Measurements from ENCODE around the gene POU2F2. TPM values are rescaled to one million over a fixed set of nuclear protein-coding genes. Genes with fewer than 3 reads are reported as not detected.
"Not testable (repeated sequence)": the region's sequence is repeated elsewhere in the genome, so short reads cannot be mapped to it uniquely, and the experiment has no call there.

Gene POU2F2
- polyA plus RNA-seq, 2 of the 4 experiments (the other 2 are of a cell fraction) = 0.16 to 0.28 TPM

DNA sequence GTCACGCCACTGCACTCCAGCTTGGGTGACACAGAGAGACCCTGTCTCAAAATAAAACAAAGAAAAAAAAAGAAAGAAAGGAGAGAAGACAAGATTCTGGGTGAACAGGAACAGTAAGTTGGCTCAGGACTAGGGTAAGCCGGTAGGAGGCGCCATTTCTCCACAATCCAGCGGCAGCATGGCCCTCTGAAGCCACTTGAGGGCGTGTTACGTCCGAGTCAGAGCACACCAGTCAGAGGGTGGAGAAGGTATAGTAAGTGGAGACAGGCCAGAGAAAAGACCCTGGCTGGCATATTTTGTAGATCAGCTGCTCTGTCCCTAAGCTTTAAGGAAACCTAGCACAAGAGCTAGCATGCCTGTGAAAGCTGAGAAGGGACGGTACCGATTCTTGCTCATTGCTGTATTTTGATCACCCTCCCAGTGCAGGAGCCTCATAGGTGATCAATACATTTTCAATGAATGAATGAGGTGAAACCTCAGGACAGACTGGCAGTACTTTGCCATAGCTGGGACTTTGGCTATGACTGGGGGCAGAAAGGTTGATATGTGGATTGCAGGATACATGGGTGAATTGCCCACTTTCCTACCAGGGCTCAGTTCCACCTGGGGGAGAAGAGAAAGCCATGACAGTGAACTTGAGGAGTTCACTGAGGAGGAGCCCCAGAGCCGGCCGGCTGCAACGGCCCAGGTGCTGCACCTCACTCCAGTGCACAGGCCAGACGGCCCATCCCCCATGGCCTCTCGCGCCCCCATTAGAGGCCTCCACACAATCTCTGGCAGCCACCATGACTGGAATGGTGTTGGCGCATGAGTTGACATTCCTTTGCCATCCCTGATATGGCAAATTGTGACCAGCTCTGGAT lies 23.5 kb downstream of the POU2F2 start (continued):
- TF ChIP-seq CHD2 (IDR thresholded peaks at IDR 0.05; ENCODE audit: low read length, partially characterized antibody) (no peak), POLR2A (IDR thresholded peaks at IDR 0.05; ENCODE audit: low read length) (no peak)

DNA sequence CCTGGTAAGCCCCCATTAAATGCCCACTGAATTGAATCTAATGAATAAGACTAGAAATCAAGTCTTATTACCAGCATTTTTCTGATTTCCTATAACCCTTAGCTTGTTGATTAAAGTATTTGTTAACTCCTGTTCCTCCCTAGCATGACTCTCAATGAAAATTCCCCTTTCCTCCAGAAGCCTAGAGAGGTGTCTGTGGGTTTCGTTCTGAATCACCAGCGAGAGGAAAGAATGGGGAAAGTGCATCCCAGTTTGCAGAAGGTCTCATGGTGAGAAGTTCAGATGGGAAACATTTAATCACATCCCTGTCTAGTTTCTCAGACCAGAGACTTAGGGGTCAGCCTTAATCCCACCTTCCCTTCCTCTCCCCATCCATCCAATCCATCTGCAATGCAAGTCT lies 26.9 kb downstream of the POU2F2 start:
- DNase-seq (ENCODE audit: low read depth in 1 of 2, low spot score in 1 of 2) (no peak), ATAC-seq (no peak), FAIRE-seq (no peak)
- TF ChIP-seq CBX2 (IDR thresholded peaks at IDR 0.05; ENCODE audit: borderline replicate concordance, low read depth) = no peak
- no peak for TF ChIP-seq MAZ (IDR thresholded peaks at IDR 0.05; ENCODE audit: borderline replicate concordance, low read depth, low read length)
- no peak for TF ChIP-seq HDAC2 (IDR thresholded peaks at IDR 0.05)
- TF ChIP-seq KDM5A (IDR thresholded peaks at IDR 0.05) = no peak
- no peak overlapping the region for H3K27ac ChIP-seq
- no peaks in the 10 kb centered on the region; the same call in 2 of the 3 replicates for H3K4me1 ChIP-seq
- WGBS (ENCODE audit: missing lambda C conversion rate) = 6% methylated on average over 2 of the region's 2 CpGs
- H3K4me3 ChIP-seq = no peak overlapping the region
- H3K4me2 ChIP-seq = no peak overlapping the region
- H3K9me3 ChIP-seq = no peaks in the 10 kb centered on the region
- ChIA-PET POLR2A (no interaction called here), CTCF (interaction anchor here (1.0 to 32.8 kb wide), 11 partner anchors 6 to 135 kb away, joined by 3 to 678 read pairs (median 8); partner anchors contain the start of genes GSK3A and POU2F2)

DNA sequence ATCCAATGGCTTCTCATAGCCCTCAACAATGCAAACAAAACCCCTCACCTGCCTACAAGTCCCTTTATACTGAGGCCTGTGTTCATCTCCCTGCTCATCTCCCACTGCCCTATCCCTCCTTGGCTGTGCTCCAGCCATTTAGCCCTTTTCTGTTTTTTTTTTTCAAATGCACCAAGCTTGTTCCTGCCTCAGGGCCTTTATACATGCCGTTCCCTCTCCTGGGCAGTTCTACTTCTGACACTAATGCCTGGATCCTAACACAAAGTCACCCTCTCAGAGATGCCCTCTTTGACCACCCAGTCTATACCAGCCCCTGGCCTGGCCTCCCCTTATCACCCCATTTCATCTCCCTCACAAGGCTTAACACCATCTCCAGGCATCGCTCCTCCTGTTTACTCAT lies 29.4 kb downstream of the POU2F2 start:
- Histone ChIP-seq H3K27ac (no peak overlapping the region), H3K4me2 (no peak overlapping the region), H3K4me1 (no peaks in the 10 kb centered on the region), H3K4me3 (no peak overlapping the region), H3K9me3 (no peaks in the 10 kb centered on the region)
- ChIA-PET CTCF (interaction anchor here (0.7 to 32.8 kb wide), 14 partner anchors 5 to 318 kb away, joined by 3 to 678 read pairs (median 7); partner anchors contain the start of genes GSK3A and POU2F2), POLR2A (no interaction called here)
- TF ChIP-seq, protein P1, sequence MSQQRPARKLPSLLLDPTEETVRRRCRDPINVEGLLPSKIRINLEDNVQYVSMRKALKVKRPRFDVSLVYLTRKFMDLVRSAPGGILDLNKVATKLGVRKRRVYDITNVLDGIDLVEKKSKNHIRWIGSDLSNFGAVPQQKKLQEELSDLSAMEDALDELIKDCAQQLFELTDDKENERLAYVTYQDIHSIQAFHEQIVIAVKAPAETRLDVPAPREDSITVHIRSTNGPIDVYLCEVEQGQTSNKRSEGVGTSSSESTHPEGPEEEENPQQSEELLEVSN (IDR thresholded peaks at IDR 0.05; ENCODE audit: borderline replicate concordance, low read depth) = no peak
- TF ChIP-seq CEBPB (IDR thresholded peaks at IDR 0.05) = no peak
- no peak for TF ChIP-seq TFCP2L1 (CRISPR knock-in tag; IDR thresholded peaks at IDR 0.05)
- no peak for TF ChIP-seq SREBF2 (IDR thresholded peaks at IDR 0.05)
- TF ChIP-seq ZNF302 (CRISPR knock-in tag; IDR thresholded peaks at IDR 0.05) = no peak
- no peak for TF ChIP-seq EP300 (IDR thresholded peaks at IDR 0.05)
- no peak for TF ChIP-seq MAZ (IDR thresholded peaks at IDR 0.05; ENCODE audit: borderline replicate concordance, low read depth, low read length)
- no peak for TF ChIP-seq ZFP36 (IDR thresholded peaks at IDR 0.05; ENCODE audit: borderline replicate concordance, partially characterized antibody)
- TF ChIP-seq POLR2AphosphoS2 (conservative IDR thresholded peaks at IDR 0.05; ENCODE audit: low read length) = no peak
- TF ChIP-seq RCOR1 (IDR thresholded peaks at IDR 0.05; ENCODE audit: low read depth, low read length) = no peak
- TF ChIP-seq EHF (CRISPR knock-in tag; IDR thresholded peaks at IDR 0.05) = no peak
- no peak for TF ChIP-seq HOXB5 (CRISPR knock-in tag; IDR thresholded peaks at IDR 0.05)
- TF ChIP-seq CBX2 (IDR thresholded peaks at IDR 0.05; ENCODE audit: borderline replicate concordance, low read depth) = no peak
- no peak for TF ChIP-seq GATA3 (IDR thresholded peaks at IDR 0.05; ENCODE audit: borderline replicate concordance)
- FAIRE-seq = no peak
- DNase-seq (ENCODE audit: low read depth in 1 of 2, low spot score in 1 of 2) = no peak
- no peak for ATAC-seq
- WGBS (ENCODE audit: missing lambda C conversion rate) = 83% methylated on average over 2 of the region's 2 CpGs

DNA sequence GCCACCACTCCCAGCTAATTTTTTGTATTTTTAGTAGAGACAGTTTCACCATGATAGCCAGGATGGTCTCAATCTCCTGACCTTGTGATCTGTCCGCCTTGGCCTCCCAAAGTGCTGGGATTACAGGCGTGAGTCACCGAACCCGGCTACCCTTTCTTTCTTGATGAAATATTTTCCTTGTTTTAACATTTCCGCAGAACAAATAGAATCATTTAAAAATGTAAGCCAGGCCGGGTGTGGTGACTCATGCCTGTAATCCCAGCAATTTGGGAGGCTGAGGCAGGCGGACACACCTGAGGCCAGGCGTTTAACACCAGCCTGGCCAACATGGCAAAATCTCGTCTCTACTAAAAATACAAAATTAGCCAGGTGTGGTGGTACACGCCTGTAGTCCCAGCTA lies 32.0 kb downstream of the POU2F2 start:
- ChIA-PET CTCF (interaction anchor here (0.8 to 32.8 kb wide), 9 partner anchors 8 to 140 kb away, joined by 3 to 678 read pairs (median 7); partner anchors contain the start of genes GSK3A and POU2F2), POLR2A (interaction anchor here (0.6 kb wide), 1 partner anchor 66 kb away, joined by 3 read pairs; no protein-coding TSS in a partner anchor)
- not testable (repeated sequence) for H3K4me3 ChIP-seq; H3K27ac ChIP-seq; DNase-seq (ENCODE audit: low read depth in 1 of 2, low spot score in 1 of 2); H3K9me3 ChIP-seq; ATAC-seq; H3K4me1 ChIP-seq; H3K4me2 ChIP-seq; FAIRE-seq; TF ChIP-seq FOSL2 (IDR thresholded peaks at IDR 0.05)
- 68% methylated on average over 10 of the region's 10 CpGs for WGBS (ENCODE audit: missing lambda C conversion rate)
- peak; percentile 55; the same call in 1 of the 2 replicates for TF ChIP-seq FOSL2 (CRISPR knock-in tag; IDR thresholded peaks at IDR 0.05)
